Body of pancreas (tissue), 4 donors: ENCODE results near the gene ASS1. TPM values are rescaled to one million over a fixed set of nuclear protein-coding genes. Genes with fewer than 3 reads are reported as not detected.

ENCODE experiments used
- ATAC-seq: fragments of 150-250 bp; one replicate; pipeline ENCODE4 v1.9.1; 2016
- DNase-seq, 4 donors: peaks; one replicate each; pipeline ENCODE4 v3.0.0-alpha.2; 2019
- H3K27ac ChIP-seq, 4 donors: fragments of 200-600 bp; sonication (generic); 1 replicate in 3 of 4; 2 replicates in 1 of 4; pipeline versions ENCODE4 v1.5.1 to v1.6.1; 2016 to 2019; ENCODE audit warnings: mild to moderate bottlenecking in 1 of 4, mixed read lengths in 1 of 4, moderate library complexity in 1 of 4
- H3K27me3 ChIP-seq, 2 donors: fragments of 200-600 bp; sonication (generic); one replicate each; pipeline ENCODE4 v1.6.0; 2016; ENCODE audit warnings: mild to moderate bottlenecking in 1 of 2
- H3K36me3 ChIP-seq, 2 donors: fragments of 200-600 bp; sonication (generic); replicated peaks in 1 of 2; 2 replicates each; pipeline ENCODE4 v1.5.1; 2016; ENCODE audit warnings: low read depth in 2 of 2; ENCODE audit not compliant: insufficient read depth in 1 of 2
- H3K4me1 ChIP-seq: fragments of 200-600 bp; sonication (generic); one replicate; pipeline ENCODE4 v1.6.0; 2016
- H3K4me3 ChIP-seq, 2 donors: fragments of 200-600 bp; sonication (generic); 1 replicate in 1 of 2; 2 replicates in 1 of 2; pipeline ENCODE4 v1.5.1; 2016 to 2019
- H3K9me3 ChIP-seq, 3 donors: fragments of 200-600 bp; sonication (generic); 1 replicate in 2 of 3; 2 replicates in 1 of 3; pipeline ENCODE4 v1.5.1; 2016
- POLR2A ChIP-seq, 3 donors: fragments of 450-650 bp; IDR thresholded peaks; one replicate each; pipeline ENCODE4 v1.6.1; 2016; ENCODE audit warnings: antibody characterized with exemption in 3 of 3, mild to moderate bottlenecking in 2 of 3
- WGBS, 2 donors: methylation state at CpG; one replicate each; pipeline ENCODE4 v1.1.5; 2017; 5-methylcytosine and 5-hydroxymethylcytosine counted together
- intact Hi-C: fragments of 100-400 bp; cut with DNase I; formaldehyde crosslinking; loops from one replicate; pipeline ENCODE4 v1.15.1; 2023
- total RNA-seq, 2 donors: library from RNA; depleted of rRNA; stranded (reverse); fragments of >200 nt; gene quantifications; one replicate each; pipeline ENCODE4 v1.1.0, GENCODE V29; 2016
- TF ChIP-seq, protein P1 (sequence below), 7 experiments: fragments of 450-650 bp in 4 of 7; fragments of 200-600 bp in 3 of 7; sonication (generic) in 3 of 7; IDR thresholded peaks; one replicate each; pipeline ENCODE4 v1.5.1; 2016 to 2019; ENCODE audit warnings: antibody characterized with exemption in 7 of 7

Gene ASS1
- total RNA-seq, 2 donors from 2014 or later: 31.6 to 120 TPM

DNA sequence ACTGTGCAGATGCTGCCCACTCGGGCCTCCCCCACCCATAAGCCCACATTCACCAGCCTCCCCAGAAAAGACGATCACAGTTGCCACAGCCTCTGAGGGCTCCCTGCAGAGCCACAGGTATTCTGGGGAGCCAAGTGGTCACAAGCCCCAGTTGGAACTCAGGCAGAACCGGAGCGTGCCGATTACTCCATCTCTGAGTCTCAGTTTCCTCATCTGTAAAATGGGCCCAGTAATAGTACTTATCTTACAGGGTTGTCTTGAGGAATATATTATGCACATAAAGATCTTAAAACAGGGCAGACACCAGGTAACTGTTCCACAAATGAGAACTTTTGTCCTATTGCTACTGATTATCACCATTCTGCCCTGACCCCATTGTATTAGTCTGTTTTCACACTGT lies 77.0 kb downstream of the ASS1 start:
- WGBS, 2 donors: 50 to 90% methylated on average over 1 to 5 of the region's 5 CpGs
- H3K27ac ChIP-seq: no peak overlapping the region
- no peak overlapping the region for H3K4me3 ChIP-seq
- ATAC-seq (no peak), DNase-seq (no peak)
- no peaks in the 10 kb centered on the region for H3K9me3 ChIP-seq
- H3K27me3 ChIP-seq: no peaks in the 10 kb centered on the region
- no peaks in the 10 kb centered on the region for H3K36me3 ChIP-seq
- TF ChIP-seq, protein P1, sequence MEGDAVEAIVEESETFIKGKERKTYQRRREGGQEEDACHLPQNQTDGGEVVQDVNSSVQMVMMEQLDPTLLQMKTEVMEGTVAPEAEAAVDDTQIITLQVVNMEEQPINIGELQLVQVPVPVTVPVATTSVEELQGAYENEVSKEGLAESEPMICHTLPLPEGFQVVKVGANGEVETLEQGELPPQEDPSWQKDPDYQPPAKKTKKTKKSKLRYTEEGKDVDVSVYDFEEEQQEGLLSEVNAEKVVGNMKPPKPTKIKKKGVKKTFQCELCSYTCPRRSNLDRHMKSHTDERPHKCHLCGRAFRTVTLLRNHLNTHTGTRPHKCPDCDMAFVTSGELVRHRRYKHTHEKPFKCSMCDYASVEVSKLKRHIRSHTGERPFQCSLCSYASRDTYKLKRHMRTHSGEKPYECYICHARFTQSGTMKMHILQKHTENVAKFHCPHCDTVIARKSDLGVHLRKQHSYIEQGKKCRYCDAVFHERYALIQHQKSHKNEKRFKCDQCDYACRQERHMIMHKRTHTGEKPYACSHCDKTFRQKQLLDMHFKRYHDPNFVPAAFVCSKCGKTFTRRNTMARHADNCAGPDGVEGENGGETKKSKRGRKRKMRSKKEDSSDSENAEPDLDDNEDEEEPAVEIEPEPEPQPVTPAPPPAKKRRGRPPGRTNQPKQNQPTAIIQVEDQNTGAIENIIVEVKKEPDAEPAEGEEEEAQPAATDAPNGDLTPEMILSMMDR (IDR thresholded peaks at IDR 0.05): no peak
- TF ChIP-seq POLR2A (IDR thresholded peaks at IDR 0.05): no peak
- no peaks in the 10 kb centered on the region for H3K4me1 ChIP-seq
- intact Hi-C loops: no loop called here

DNA sequence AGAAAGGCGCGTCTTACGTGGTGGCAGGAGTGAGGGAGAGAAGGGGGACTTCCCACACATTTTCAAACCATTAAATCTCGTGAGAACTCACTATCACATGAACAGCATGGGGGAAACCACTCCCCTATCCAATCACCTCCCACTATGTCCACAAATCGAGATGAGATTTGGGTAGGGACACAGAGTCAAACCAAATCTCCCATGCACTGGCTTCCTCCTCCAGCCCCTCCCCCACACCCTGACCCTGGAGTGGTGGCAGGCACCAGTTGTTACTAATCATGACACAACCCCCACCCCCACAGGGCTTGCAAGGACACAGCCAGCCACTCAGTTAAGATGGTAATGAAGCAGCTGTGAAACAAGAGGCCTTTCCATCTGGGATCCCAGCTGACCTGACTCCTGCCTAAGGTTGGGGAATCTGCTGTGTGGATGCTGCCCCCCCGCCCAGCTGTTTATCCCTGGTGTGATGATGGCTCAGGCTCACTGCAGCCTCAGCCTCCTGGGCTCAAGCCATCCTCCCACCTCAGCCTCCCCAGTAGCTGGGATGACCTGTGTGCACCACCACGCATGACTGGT lies 77.6 kb downstream of the ASS1 start:
- intact Hi-C loops: no loop called here
- Histone ChIP-seq H3K27me3 (no peaks in the 10 kb centered on the region), H3K4me1 (no peaks in the 10 kb centered on the region), H3K27ac (no peak overlapping the region), H3K36me3 (no peaks in the 10 kb centered on the region), H3K4me3 (no peak overlapping the region), H3K9me3 (no peaks in the 10 kb centered on the region)
- TF ChIP-seq POLR2A (IDR thresholded peaks at IDR 0.05): no peak
- TF ChIP-seq, protein P1 (IDR thresholded peaks at IDR 0.05): no peak
- DNase-seq (no peak), ATAC-seq (no peak)
- 73 to 78% methylated on average over 6 to 7 of the region's 7 CpGs for WGBS, 2 donors

DNA sequence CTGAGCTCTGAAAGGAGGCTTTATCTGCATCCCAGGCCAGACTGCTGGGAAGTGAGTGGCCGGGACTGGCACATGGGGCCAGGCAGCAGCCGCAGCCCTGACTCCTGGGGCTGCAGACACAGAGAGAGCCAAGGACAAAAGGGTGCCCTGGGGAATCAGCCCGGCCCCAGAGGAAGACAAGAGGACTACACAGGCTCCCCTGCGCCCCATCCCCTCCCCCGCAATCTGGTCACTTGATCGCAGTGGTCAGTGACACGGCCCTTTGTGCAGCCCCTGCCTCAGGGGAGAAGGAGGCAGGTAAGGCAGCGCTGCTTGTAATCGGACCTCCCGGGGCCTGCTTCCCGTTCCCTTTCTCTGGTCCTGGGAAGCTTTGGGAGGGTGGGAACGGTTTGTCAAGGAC lies 79.2 kb downstream of the ASS1 start:
- no peaks in the 10 kb centered on the region for H3K27me3 ChIP-seq
- DNase-seq: no peak
- ATAC-seq: no peak
- H3K27ac ChIP-seq: no peak overlapping the region
- 23 to 50% methylated on average over 4 to 12 of the region's 12 CpGs for WGBS, 2 donors
- TF ChIP-seq POLR2A (IDR thresholded peaks at IDR 0.05): no peak
- TF ChIP-seq, protein P1 (IDR thresholded peaks at IDR 0.05): no peak
- H3K4me1 ChIP-seq: no peaks in the 10 kb centered on the region
- H3K4me3 ChIP-seq: no peak overlapping the region
- H3K36me3 ChIP-seq: no peaks in the 10 kb centered on the region
- intact Hi-C loops: no loop called here
- no peaks in the 10 kb centered on the region for H3K9me3 ChIP-seq

DNA sequence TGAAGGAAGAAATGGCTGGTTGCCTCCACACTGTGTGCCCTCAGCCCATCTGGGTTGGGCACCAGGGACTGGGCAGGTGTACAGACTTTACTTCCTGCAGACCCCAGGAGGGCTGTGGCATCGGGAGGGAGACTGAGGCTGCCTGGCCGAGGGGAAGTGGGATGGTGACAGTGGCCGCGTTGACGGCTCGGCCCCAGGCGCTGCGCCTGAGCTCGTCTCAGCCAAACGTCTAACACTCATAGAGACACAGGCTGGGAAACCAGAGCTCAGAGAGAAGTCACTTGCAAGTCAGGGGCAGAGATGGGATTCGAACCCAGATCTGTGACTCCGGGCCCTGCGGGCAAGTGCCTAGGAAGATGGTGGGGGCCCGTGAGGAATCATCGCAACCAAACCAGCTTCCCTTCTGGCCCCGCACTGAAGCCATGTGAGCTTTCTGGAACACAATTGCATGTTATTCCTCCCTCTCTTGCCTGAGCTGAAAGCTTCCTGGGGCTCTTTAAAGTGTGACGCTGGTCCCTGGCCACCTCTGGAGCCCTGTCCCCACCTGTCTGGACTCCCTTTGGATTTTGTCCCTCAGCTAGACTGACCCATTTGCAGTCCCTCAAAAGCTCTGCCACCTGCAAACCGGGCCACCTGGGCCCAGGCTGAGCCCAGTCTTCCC lies 81.6 kb downstream of the ASS1 start:
- DNase-seq: no peak
- H3K4me1 ChIP-seq: no peaks in the 10 kb centered on the region
- intact Hi-C loops: no loop called here
- no peak overlapping the region for H3K4me3 ChIP-seq
- TF ChIP-seq POLR2A (IDR thresholded peaks at IDR 0.05): no peak
- TF ChIP-seq, protein P1 (IDR thresholded peaks at IDR 0.05): no peak
- ATAC-seq: no peak
- no peaks in the 10 kb centered on the region for H3K27me3 ChIP-seq
- H3K27ac ChIP-seq: no peak overlapping the region
- no peaks in the 10 kb centered on the region for H3K36me3 ChIP-seq
- WGBS, 2 donors: 67 to 76% methylated on average over 16 to 18 of the region's 18 CpGs
- H3K9me3 ChIP-seq: no peaks in the 10 kb centered on the region
